OCI-LY3 (cell line): Measurements from ENCODE around the gene CT45A6.
"Not testable (repeated sequence)": the region's sequence is repeated elsewhere in the genome, so short reads cannot be mapped to it uniquely, and the experiment has no call there.

Experiments used
- H2AFZ ChIP-seq: fragments of 200-600, 300-600 bp; shearing (Covaris generic); 2 replicates; pipeline ENCODE4 v1.6.0; 2014; ENCODE audit warnings: antibody characterized with exemption, low read depth, low read length
- H3K27ac ChIP-seq: fragments of 200-600, 300-600 bp; sonication (generic); 2 replicates; pipeline ENCODE4 v1.5.1; 2014; ENCODE audit warnings: mild to moderate bottlenecking, low read length, moderate library complexity, mixed read lengths
- H3K27me3 ChIP-seq: fragments of 200-600, 300-600 bp; sonication (generic); 2 replicates; pipeline ENCODE4 v1.6.1; 2014; ENCODE audit warnings: low read depth, low read length, mixed read lengths
- H3K36me3 ChIP-seq: fragments of 200-600, 300-600 bp; sonication (generic); replicated peaks from 2 replicates; pipeline ENCODE3; 2014; ENCODE audit warnings: low read depth, low read length, mixed read lengths
- H3K4me1 ChIP-seq: fragments of 300-600, 200-600 bp; sonication (generic); 2 replicates; pipeline ENCODE4 v1.6.1; 2014; ENCODE audit warnings: low read length, mixed read lengths
- H3K4me2 ChIP-seq: fragments of 200-600, 300-600 bp; sonication (generic); 2 replicates; pipeline ENCODE4 v1.6.1; 2014; ENCODE audit warnings: low read length, mixed read lengths
- H3K4me3 ChIP-seq: fragments of 300-600, 200-600 bp; sonication (generic); 2 replicates; pipeline ENCODE4 v1.5.1; 2014; ENCODE audit warnings: antibody characterized with exemption, mild to moderate bottlenecking, low read length, moderate library complexity
- H3K79me2 ChIP-seq: fragments of 300-600, 200-600 bp; shearing (Covaris generic); 2 replicates; pipeline ENCODE4 v1.6.1; 2014; ENCODE audit warnings: mild to moderate bottlenecking, low read length, mixed read lengths
- H3K9ac ChIP-seq: fragments of 300-600, 200-600 bp; shearing (Covaris generic); 2 replicates; pipeline ENCODE4 v1.6.0; 2014; ENCODE audit warnings: mild to moderate bottlenecking, low read length, moderate library complexity
- H3K9me3 ChIP-seq: fragments of 200-600, 300-600 bp; shearing (Covaris generic); 2 replicates; pipeline ENCODE4 v1.6.1; 2014; ENCODE audit warnings: low read length, mixed read lengths; ENCODE audit not compliant: insufficient read depth
- H4K20me1 ChIP-seq: fragments of 200-600, 300-600 bp; sonication (generic); 2 replicates; pipeline ENCODE4 v1.6.1; 2016; ENCODE audit warnings: low read length, mixed read lengths; ENCODE audit not compliant: insufficient read depth

CT45A6 gene

GRCh38 chrX:135802687-135803086 lies at the start of gene CT45A6:
Gene CT45A6, minus strand, starts transcription at chrX:135802787. Its CDS starts 3,794 bp downstream, at chrX:135798993.
- H3K9me3 ChIP-seq, H3K36me3 ChIP-seq, H3K4me1 ChIP-seq, H3K4me3 ChIP-seq, H4K20me1 ChIP-seq, H3K79me2 ChIP-seq, H3K4me2 ChIP-seq, H3K27ac ChIP-seq, H3K27me3 ChIP-seq, H3K9ac ChIP-seq, H2AFZ ChIP-seq: not testable (repeated sequence)

GRCh38 chrX:135837180-135837579 lies 34.6 kb upstream of the CT45A6 start, which contains the start of gene CT45A7:
Gene CT45A7, minus strand, starts transcription at chrX:135837280. Its CDS starts 3,747 bp downstream, at chrX:135833533.
- H3K4me3 ChIP-seq, H3K79me2 ChIP-seq, H3K27me3 ChIP-seq, H3K36me3 ChIP-seq, H3K4me2 ChIP-seq, H3K9ac ChIP-seq, H3K4me1 ChIP-seq, H4K20me1 ChIP-seq, H3K27ac ChIP-seq, H3K9me3 ChIP-seq, H2AFZ ChIP-seq: not testable (repeated sequence)

- not testable (repeated sequence) for H3K27me3 ChIP-seq, H3K4me2 ChIP-seq, H4K20me1 ChIP-seq, H3K4me1 ChIP-seq, H3K27ac ChIP-seq, H3K36me3 ChIP-seq, H2AFZ ChIP-seq, H3K4me3 ChIP-seq, H3K9ac ChIP-seq, H3K9me3 ChIP-seq, H3K79me2 ChIP-seq
Observed at GRCh38 chrX:135819912-135820311, 17.3 kb upstream of the CT45A6 start, which contains the start of gene CT45A2. Gene CT45A2, minus strand, starts transcription at chrX:135820012. Its CDS starts 3,747 bp downstream, at chrX:135816265.

- H3K36me3 ChIP-seq, H3K9me3 ChIP-seq, H3K4me2 ChIP-seq, H3K79me2 ChIP-seq, H3K27ac ChIP-seq, H3K4me1 ChIP-seq, H4K20me1 ChIP-seq, H3K27me3 ChIP-seq, H2AFZ ChIP-seq, H3K4me3 ChIP-seq, H3K9ac ChIP-seq: not testable (repeated sequence)
Observed at GRCh38 chrX:135785403-135785802, 17.2 kb downstream of the CT45A6 start, which contains the start of gene CT45A5. Gene CT45A5, minus strand, starts transcription at chrX:135785503. Its CDS starts 3,774 bp downstream, at chrX:135781729.

GRCh38 chrX:135768091-135768490 lies 34.5 kb downstream of the CT45A6 start, which contains the start of gene CT45A3:
Gene CT45A3, minus strand, starts transcription at chrX:135768191. Its CDS starts 3,747 bp downstream, at chrX:135764444.
- not testable (repeated sequence) for H3K79me2 ChIP-seq, H3K4me1 ChIP-seq, H3K27ac ChIP-seq, H3K36me3 ChIP-seq, H3K27me3 ChIP-seq, H3K4me3 ChIP-seq, H3K9ac ChIP-seq, H2AFZ ChIP-seq, H4K20me1 ChIP-seq, H3K4me2 ChIP-seq, H3K9me3 ChIP-seq

GRCh38 chrX:135744739-135745138 lies 57.8 kb downstream of the CT45A6 start:
- not testable (repeated sequence) for H2AFZ ChIP-seq, H3K4me3 ChIP-seq, H3K9me3 ChIP-seq, H3K36me3 ChIP-seq, H4K20me1 ChIP-seq, H3K27me3 ChIP-seq, H3K4me1 ChIP-seq, H3K4me2 ChIP-seq, H3K9ac ChIP-seq, H3K27ac ChIP-seq
- H3K79me2 ChIP-seq: peaks cover 28% of the 10 kb centered on the region
